Measurements from ENCODE around the gene RBMS2.

RBMS2 gene

DNA sequence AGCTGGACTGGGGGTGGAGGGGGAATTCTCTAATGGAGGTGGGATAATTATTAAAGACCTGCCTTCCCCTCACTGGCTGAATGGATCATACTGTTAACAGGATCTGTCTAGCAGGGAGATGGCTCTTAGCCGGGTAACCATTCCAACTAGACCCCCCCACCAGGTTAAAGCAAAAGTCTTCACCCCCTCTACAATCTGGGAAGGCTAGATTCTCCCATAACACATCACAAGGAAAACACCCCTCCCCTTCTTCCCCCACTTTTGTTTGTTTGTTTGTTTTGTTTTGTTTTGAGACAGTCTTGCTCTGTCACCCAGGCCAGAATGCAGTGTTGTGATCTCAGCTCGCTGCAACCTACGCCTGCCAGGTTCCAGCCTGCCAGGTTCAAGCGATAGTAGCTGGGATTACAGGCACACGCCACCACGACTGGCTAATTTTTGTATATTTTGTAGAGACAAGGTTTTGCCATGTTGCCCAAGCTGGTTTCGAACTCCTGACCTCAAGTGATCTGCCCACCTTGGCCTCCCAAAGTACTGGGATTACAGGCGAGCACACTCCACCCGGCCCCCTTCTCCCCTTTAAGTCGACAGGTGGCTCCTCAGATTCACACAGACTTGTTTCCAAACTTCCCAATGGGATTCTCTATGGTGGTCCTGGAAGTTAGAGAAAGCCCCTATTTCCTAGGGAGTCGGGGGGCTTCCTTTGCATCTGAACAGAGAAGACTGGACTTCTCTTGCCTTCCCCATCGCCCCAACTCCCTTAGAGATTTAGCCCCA, 112.0 kb downstream of the RBMS2 start:
- POLR2A ChIA-PET, result interaction anchor here (0.6 to 3.7 kb wide), 7 partner anchors 9 to 119 kb away, joined by 3 to 77 read pairs (median 3); partner anchors contain the start of genes ATP5F1B, NACA, PRIM1 and PTGES3
- Histone ChIP-seq H3K27ac (ENCODE audit: extremely low read depth, low read depth, low read length) (peak overlapping the region; percentile 91; the same call in 1 of the 2 replicates), H3K4me1 (ENCODE audit: control insufficient read depth, insufficient read depth, low read length) (peaks cover 25% of the 10 kb centered on the region), H3K36me3 (ENCODE audit: control insufficient read depth in 2 of 2, insufficient read depth in 1 of 2, low read length in 2 of 2) (peaks cover 8 to 15% of the 10 kb centered on the region in 2 experiments; a peak in 2 of 3 replicates), H3K4me3 (ENCODE audit: low read depth, low read length) (peak overlapping the region; percentile 76), H3K9me3 (ENCODE audit: control insufficient read depth, insufficient read depth, low read depth, low read length) (no peaks in the 10 kb centered on the region)
- CTCF ChIA-PET, result interaction anchor here (0.7 to 1.6 kb wide), 4 partner anchors 23 to 118 kb away, joined by 3 to 6 read pairs (median 6); partner anchors contain the start of gene PRIM1
- no peak for TF ChIP-seq ZNF660 (tag by site-specific recombination; IDR thresholded peaks at IDR 0.05)
- no peak for TF ChIP-seq ZNF214 (tag by site-specific recombination; IDR thresholded peaks at IDR 0.05; ENCODE audit: borderline replicate concordance)
- TF ChIP-seq, protein P1, sequence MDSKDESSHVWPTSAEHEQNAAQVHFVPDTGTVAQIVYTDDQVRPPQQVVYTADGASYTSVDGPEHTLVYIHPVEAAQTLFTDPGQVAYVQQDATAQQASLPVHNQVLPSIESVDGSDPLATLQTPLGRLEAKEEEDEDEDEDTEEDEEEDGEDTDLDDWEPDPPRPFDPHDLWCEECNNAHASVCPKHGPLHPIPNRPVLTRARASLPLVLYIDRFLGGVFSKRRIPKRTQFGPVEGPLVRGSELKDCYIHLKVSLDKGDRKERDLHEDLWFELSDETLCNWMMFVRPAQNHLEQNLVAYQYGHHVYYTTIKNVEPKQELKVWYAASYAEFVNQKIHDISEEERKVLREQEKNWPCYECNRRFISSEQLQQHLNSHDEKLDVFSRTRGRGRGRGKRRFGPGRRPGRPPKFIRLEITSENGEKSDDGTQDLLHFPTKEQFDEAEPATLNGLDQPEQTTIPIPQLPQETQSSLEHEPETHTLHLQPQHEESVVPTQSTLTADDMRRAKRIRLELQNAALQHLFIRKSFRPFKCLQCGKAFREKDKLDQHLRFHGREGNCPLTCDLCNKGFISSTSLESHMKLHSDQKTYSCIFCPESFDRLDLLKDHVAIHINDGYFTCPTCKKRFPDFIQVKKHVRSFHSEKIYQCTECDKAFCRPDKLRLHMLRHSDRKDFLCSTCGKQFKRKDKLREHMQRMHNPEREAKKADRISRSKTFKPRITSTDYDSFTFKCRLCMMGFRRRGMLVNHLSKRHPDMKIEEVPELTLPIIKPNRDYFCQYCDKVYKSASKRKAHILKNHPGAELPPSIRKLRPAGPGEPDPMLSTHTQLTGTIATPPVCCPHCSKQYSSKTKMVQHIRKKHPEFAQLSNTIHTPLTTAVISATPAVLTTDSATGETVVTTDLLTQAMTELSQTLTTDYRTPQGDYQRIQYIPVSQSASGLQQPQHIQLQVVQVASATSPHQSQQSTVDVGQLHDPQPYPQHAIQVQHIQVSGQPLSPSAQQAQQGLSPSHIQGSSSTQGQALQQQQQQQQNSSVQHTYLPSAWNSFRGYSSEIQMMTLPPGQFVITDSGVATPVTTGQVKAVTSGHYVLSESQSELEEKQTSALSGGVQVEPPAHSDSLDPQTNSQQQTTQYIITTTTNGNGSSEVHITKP (tag by site-specific recombination; IDR thresholded peaks at IDR 0.05), result peak; percentile 89
- peak; percentile 79 for TF ChIP-seq SCRT2 (tag by site-specific recombination; IDR thresholded peaks at IDR 0.05)
- TF ChIP-seq, protein P2, sequence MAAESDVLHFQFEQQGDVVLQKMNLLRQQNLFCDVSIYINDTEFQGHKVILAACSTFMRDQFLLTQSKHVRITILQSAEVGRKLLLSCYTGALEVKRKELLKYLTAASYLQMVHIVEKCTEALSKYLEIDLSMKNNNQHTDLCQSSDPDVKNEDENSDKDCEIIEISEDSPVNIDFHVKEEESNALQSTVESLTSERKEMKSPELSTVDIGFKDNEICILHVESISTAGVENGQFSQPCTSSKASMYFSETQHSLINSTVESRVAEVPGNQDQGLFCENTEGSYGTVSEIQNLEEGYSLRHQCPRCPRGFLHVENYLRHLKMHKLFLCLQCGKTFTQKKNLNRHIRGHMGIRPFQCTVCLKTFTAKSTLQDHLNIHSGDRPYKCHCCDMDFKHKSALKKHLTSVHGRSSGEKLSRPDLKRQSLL (tag by site-specific recombination; IDR thresholded peaks at IDR 0.05), result no peak
- TF ChIP-seq SCRT1 (tag by site-specific recombination; IDR thresholded peaks at IDR 0.05; ENCODE audit: borderline replicate concordance), result peak; percentile 30; the same call in 1 of the 2 replicates
- 0 out of 2 replicates have a peak, but pooled peaks have one; percentile 11 for TF ChIP-seq GLIS2 (tag by site-specific recombination; IDR thresholded peaks at IDR 0.05)
- TF ChIP-seq ZBTB48 (tag by site-specific recombination; IDR thresholded peaks at IDR 0.05), result peak; percentile 70

DNA sequence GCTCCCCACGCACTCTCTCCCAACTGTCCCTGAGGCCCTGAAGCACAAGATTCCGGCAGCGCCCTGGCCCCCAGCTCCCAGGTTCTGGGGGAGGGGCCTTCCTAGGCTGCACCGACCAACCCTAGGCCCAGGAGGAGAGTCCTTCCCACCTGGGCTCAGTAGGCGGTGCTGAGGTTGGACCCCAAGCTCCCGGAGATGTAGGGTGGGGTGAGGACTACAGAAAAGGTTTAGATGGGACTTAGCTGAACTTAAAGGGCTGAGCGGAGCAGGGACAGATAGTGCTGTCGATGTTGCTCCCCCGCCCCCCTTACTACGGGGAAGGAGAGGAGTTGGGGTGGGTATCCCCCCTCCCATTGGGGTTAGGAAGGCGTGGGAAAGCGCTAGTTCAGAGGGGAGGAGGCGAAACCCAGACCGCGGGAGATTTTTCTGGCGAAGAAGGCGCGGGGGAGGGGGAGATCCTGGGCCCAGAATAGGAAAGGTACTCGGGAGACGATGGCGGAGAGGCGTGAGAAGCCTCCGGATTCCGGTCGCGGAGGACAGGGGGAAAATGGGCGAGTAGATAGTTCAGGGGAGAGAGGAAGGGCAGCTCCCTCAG, 112.7 kb downstream of the RBMS2 start:
- Histone ChIP-seq H3K36me3 (ENCODE audit: control insufficient read depth in 2 of 2, insufficient read depth in 1 of 2, low read length in 2 of 2) (peaks cover 15 to 22% of the 10 kb centered on the region in 2 experiments; a peak in 2 of 3 replicates), H3K4me3 (ENCODE audit: low read depth, low read length) (peak overlapping the region; percentile 76), H3K9me3 (ENCODE audit: control insufficient read depth, insufficient read depth, low read depth, low read length) (no peaks in the 10 kb centered on the region), H3K27ac (ENCODE audit: extremely low read depth, low read depth, low read length) (peak overlapping the region; percentile 91), H3K4me1 (ENCODE audit: control insufficient read depth, insufficient read depth, low read length) (peaks cover 25% of the 10 kb centered on the region)
- ChIA-PET POLR2A (interaction anchor here (0.6 to 3.7 kb wide), 9 partner anchors 9 to 478 kb away, joined by 3 to 77 read pairs (median 4); partner anchors contain the start of genes ATP5F1B, NACA, PRIM1 and PTGES3), CTCF (interaction anchor here (0.5 to 3.1 kb wide), 11 partner anchors 11 to 538 kb away, joined by 3 to 56 read pairs (median 6); partner anchors contain the start of genes ATP5F1B and PRIM1)
- no peak for TF ChIP-seq ZNF140 (tag by site-specific recombination; IDR thresholded peaks at IDR 0.05)
- TF ChIP-seq, protein P2 (tag by site-specific recombination; IDR thresholded peaks at IDR 0.05), result no peak
- 0 out of 2 replicates have a peak, but pooled peaks have one; percentile 7 for TF ChIP-seq SCRT2 (tag by site-specific recombination; IDR thresholded peaks at IDR 0.05)
- no peak for TF ChIP-seq ZNF701 (tag by site-specific recombination; IDR thresholded peaks at IDR 0.05)
- TF ChIP-seq, protein P3, sequence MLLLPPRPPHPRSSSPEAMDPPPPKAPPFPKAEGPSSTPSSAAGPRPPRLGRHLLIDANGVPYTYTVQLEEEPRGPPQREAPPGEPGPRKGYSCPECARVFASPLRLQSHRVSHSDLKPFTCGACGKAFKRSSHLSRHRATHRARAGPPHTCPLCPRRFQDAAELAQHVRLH (tag by site-specific recombination; IDR thresholded peaks at IDR 0.05), result no peak
- TF ChIP-seq ZIC2 (tag by site-specific recombination; IDR thresholded peaks at IDR 0.05), result peak; percentile 29; the same call in 1 of the 2 replicates
- no peak for TF ChIP-seq ZNF112 (tag by site-specific recombination; IDR thresholded peaks at IDR 0.05)
- TF ChIP-seq HOXA7 (CRISPR knock-in tag; IDR thresholded peaks at IDR 0.05; ENCODE audit: borderline replicate concordance), result no peak
- TF ChIP-seq GLI4 (tag by site-specific recombination; IDR thresholded peaks at IDR 0.05), result no peak
- TF ChIP-seq, protein P4, sequence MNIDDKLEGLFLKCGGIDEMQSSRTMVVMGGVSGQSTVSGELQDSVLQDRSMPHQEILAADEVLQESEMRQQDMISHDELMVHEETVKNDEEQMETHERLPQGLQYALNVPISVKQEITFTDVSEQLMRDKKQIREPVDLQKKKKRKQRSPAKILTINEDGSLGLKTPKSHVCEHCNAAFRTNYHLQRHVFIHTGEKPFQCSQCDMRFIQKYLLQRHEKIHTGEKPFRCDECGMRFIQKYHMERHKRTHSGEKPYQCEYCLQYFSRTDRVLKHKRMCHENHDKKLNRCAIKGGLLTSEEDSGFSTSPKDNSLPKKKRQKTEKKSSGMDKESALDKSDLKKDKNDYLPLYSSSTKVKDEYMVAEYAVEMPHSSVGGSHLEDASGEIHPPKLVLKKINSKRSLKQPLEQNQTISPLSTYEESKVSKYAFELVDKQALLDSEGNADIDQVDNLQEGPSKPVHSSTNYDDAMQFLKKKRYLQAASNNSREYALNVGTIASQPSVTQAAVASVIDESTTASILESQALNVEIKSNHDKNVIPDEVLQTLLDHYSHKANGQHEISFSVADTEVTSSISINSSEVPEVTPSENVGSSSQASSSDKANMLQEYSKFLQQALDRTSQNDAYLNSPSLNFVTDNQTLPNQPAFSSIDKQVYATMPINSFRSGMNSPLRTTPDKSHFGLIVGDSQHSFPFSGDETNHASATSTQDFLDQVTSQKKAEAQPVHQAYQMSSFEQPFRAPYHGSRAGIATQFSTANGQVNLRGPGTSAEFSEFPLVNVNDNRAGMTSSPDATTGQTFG (tag by site-specific recombination; IDR thresholded peaks at IDR 0.05; ENCODE audit: borderline replicate concordance), result no peak
- TF ChIP-seq ZNF555 (tag by site-specific recombination; conservative IDR thresholded peaks at IDR 0.05), result no peak
- TF ChIP-seq YY1 (tag by site-specific recombination; IDR thresholded peaks at IDR 0.05), result no peak
- TF ChIP-seq ZNF174 (tag by site-specific recombination; IDR thresholded peaks at IDR 0.05), result no peak
- TF ChIP-seq ZBTB20 (tag by site-specific recombination; IDR thresholded peaks at IDR 0.05), result peak; percentile 71
- no peak for TF ChIP-seq ZNF266 (tag by site-specific recombination; IDR thresholded peaks at IDR 0.05; ENCODE audit: low read depth)
- TF ChIP-seq SP3 (tag by site-specific recombination; IDR thresholded peaks at IDR 0.05), result peak; percentile 83
- no peak for TF ChIP-seq MZF1 (tag by site-specific recombination; IDR thresholded peaks at IDR 0.05; ENCODE audit: borderline replicate concordance)

All from HEK293 (cell line).